ENCODE data around the gene BRIP1. TPM values are rescaled to one million over a fixed set of nuclear protein-coding genes. Genes with fewer than 3 reads are reported as not detected.
"Not testable (repeated sequence)": the region's sequence is repeated elsewhere in the genome, so short reads cannot be mapped to it uniquely, and the experiment has no call there.

The BRIP1 gene
- total RNA-seq, 4 donors from 2014 or later = 0.13 to 0.42 (median 0.31) TPM

DNA sequence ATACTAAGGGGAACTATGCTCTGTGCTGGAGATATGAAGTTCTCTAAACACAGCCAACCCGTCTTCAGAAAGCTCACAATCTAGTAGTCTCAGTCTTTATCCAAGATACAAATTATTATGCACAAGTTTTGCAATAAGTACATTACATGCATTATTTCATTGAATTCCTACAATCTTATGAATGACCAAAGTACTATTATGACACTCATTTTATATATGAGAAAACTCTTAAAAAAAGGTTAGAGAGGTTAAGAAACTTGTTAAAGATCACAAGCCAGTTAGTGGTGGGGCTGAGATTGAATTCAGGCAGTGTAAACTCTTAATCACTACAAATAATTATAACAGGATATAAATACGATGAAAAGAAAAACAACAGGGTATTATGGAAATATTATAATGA lies 4.7 kb upstream of the BRIP1 start:
- Histone ChIP-seq H3K27me3 (no peaks in the 10 kb centered on the region), H3K4me3 (no peak overlapping the region), H3K4me1 (peaks cover 0 to 7% (median 4%) of the 10 kb centered on the region in 4 donors), H3K36me3 (peaks cover 18 to 57% (median 31%) of the 10 kb centered on the region in 4 donors), H3K27ac (replicated peaks in 1 of 4) (no peak overlapping the region), H3K9me3 (no peaks in the 10 kb centered on the region)
- TF ChIP-seq CTCF (IDR thresholded peaks at IDR 0.05) (no peak), EP300 (IDR thresholded peaks at IDR 0.05) (no peak)
- WGBS = 92% methylated on average over 2 of the region's 2 CpGs
- intact Hi-C loops (cut with DNase I) = loop anchor here (10.0 kb wide), 2 partner anchors 197 to 453 kb away; partner anchors contain the start of gene MED13
- no peak for DNase-seq (ENCODE audit: extremely low spot score)

GRCh38 chr17:61867033-61867432 lies 3.7 kb upstream of the BRIP1 start:
- H3K36me3 ChIP-seq = peaks cover 18 to 51% (median 28%) of the 10 kb centered on the region in 4 donors
- no peaks in the 10 kb centered on the region for H3K27me3 ChIP-seq

DNA sequence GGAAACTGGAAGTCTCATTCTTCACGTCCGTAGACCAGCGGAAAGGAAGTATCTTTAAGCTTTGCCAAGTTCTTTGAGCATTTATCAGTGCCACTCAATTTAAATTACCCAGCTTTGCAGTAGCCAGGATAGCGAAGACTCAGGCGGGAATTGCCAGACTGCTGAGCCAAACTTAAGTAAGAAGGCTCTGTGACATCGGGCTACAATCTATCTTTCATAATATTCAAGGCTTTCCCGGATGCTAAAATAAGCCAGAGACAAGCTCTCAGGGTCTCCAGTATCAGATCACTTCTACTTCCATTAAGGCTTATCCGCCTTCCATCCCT lies 436 bp upstream of the BRIP1 start:
- TF ChIP-seq POLR2A (IDR thresholded peaks at IDR 0.05; ENCODE audit: low read depth) (no peak), EP300 (IDR thresholded peaks at IDR 0.05) (no peak), CTCF (IDR thresholded peaks at IDR 0.05) (no peak), POLR2AphosphoS5 (IDR thresholded peaks at IDR 0.05) (no peak)
- intact Hi-C loops (cut with DNase I) = loop anchor here (5.0 to 10.0 kb wide), 3 partner anchors 64 to 449 kb away; partner anchors contain the start of genes INTS2 and MED13
- no peak for DNase-seq (ENCODE audit: extremely low spot score)
- peaks cover 1 to 19% (median 10%) of the 10 kb centered on the region in 4 donors for H3K36me3 ChIP-seq
- no peaks in the 10 kb centered on the region for H3K27me3 ChIP-seq
- peak overlapping the region; percentile 73 to 86 (median 74) for H3K4me3 ChIP-seq
- no peaks in the 10 kb centered on the region for H3K9me3 ChIP-seq
- H3K27ac ChIP-seq (replicated peaks in 1 of 4) = peak overlapping the region; percentile 77 to 88 (median 80)
- 4% methylated on average over 8 of the region's 8 CpGs for WGBS
- H3K4me1 ChIP-seq = peaks cover 4 to 14% (median 11%) of the 10 kb centered on the region in 4 donors

More at GRCh38 chr17:61867033-61867432, 3.7 kb upstream of the BRIP1 start:
- DNase-seq (ENCODE audit: extremely low spot score) = no peak
- intact Hi-C loops (cut with DNase I) = loop anchor here (10.0 kb wide), 2 partner anchors 198 to 452 kb away; partner anchors contain the start of gene MED13
- TF ChIP-seq POLR2AphosphoS5 (IDR thresholded peaks at IDR 0.05) (no peak), POLR2A (IDR thresholded peaks at IDR 0.05; ENCODE audit: low read depth) (no peak), CTCF (IDR thresholded peaks at IDR 0.05) (no peak), EP300 (IDR thresholded peaks at IDR 0.05) (no peak)
- Histone ChIP-seq H3K4me1 (peaks cover 4 to 14% (median 11%) of the 10 kb centered on the region in 4 donors), H3K9me3 (no peaks in the 10 kb centered on the region), H3K4me3 (no peak overlapping the region), H3K27ac (replicated peaks in 1 of 4) (no peak overlapping the region)

DNA sequence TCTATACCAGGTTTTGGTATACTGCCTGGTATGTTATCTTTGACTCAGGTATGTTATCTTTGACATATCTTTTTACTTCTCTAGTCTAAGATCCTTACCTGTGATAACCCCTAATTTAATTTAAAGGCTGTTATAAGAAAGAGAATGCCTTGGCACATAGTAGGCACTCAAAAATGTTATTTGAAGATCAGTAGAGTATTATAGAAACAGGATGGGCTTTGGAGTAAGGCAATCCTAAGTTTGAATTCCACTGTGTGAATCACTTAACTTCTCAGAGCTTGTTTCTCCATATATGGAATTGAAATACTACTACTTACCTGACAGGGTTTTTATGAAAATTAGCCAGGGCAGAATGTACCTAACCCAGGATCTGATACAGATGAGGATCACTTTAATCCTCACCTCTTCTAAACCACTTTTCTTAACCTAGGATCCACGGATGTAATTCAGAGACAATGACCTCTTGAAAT lies 1.2 kb downstream of the BRIP1 start:
- intact Hi-C loops (cut with DNase I) = loop anchor here (5.0 to 10.0 kb wide), 3 partner anchors 65 to 447 kb away; partner anchors contain the start of genes INTS2 and MED13
- Histone ChIP-seq H3K36me3 (peaks cover 0 to 3% (median 2%) of the 10 kb centered on the region in 4 donors), H3K27me3 (no peaks in the 10 kb centered on the region), H3K4me1 (peaks cover 4 to 14% (median 11%) of the 10 kb centered on the region in 4 donors), H3K9me3 (no peaks in the 10 kb centered on the region), H3K4me3 (no peak overlapping the region), H3K27ac (replicated peaks in 1 of 4) (no peak overlapping the region)
- DNase-seq (ENCODE audit: extremely low spot score) = no peak
- 14% methylated on average over 1 of the region's 1 CpG for WGBS
- no peak for TF ChIP-seq POLR2A (IDR thresholded peaks at IDR 0.05; ENCODE audit: low read depth)
- TF ChIP-seq POLR2AphosphoS5 (IDR thresholded peaks at IDR 0.05) = no peak
- no peak for TF ChIP-seq EP300 (IDR thresholded peaks at IDR 0.05)
- no peak for TF ChIP-seq CTCF (IDR thresholded peaks at IDR 0.05)

DNA sequence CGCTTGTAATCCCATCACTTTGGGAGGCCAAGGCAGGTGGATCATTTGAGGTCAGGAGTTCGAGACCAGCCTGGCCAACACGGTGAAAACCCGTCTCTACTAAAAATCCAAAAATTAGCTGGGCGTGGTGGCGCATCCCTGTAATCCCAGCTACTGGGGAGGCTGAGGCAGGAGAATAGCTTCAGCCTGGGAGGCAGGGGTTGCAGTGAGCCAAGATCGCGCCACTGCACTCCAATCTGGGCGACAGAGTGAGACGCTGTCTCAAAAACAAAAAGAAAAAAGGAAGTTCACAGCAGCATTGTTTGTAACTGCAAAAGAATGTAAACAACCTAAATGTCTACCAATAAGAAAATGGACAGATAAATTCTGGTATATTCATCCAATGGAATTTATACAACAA lies 2.9 kb downstream of the BRIP1 start:
- not testable (repeated sequence) for H3K27me3 ChIP-seq; DNase-seq (ENCODE audit: extremely low spot score); H3K36me3 ChIP-seq; H3K27ac ChIP-seq (replicated peaks in 1 of 4); H3K9me3 ChIP-seq; H3K4me3 ChIP-seq
- intact Hi-C loops (cut with DNase I) = loop anchor here (5.0 to 10.0 kb wide), 3 partner anchors 67 to 446 kb away; partner anchors contain the start of genes INTS2 and MED13
- peaks cover 4 to 14% (median 11%) of the 10 kb centered on the region in 4 donors for H3K4me1 ChIP-seq
- 90% methylated on average over 10 of the region's 10 CpGs for WGBS
